ENCODE data around the gene DPEP1.

The DPEP1 gene

DNA sequence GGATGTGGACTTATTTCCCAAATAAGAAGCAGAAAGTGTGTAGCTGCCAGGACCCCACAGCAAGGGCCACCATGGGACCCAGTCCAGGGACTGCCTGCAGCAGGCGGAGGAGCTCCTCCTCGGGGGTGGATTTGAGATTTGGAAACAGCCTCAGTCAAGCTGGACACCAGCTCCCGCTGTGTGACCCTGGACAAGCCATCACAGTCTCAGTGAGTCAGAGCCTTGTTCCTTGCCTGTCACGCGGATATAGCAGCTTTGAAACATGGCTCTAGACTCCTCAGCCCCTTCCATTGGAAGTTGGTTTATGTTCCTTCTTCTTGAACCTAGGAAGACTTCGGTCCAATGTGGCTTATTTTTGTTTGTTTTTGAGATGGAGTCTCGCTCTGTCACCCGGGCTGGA is 12.5 kb upstream of the DPEP1 start:
- Histone ChIP-seq H3K4me1 (ENCODE audit: control insufficient read depth, insufficient read depth, low read length) (no peaks in the 10 kb centered on the region), H3K9me3 (ENCODE audit: control insufficient read depth, insufficient read depth, low read length) (no peaks in the 10 kb centered on the region), H3K27me3 (ENCODE audit: control insufficient read depth, insufficient read depth, low read length) (no peaks in the 10 kb centered on the region), H3K36me3 (ENCODE audit: control insufficient read depth, insufficient read depth, low read length) (peaks cover under 1% of the 10 kb centered on the region; the same call in 1 of the 2 replicates), H3K27ac (ENCODE audit: low read depth, low read length) (no peak overlapping the region), H3K4me3 (ENCODE audit: low read depth, low read length) (no peak overlapping the region), H3K9ac (ENCODE audit: low read depth, low read length) (no peak overlapping the region)

DNA sequence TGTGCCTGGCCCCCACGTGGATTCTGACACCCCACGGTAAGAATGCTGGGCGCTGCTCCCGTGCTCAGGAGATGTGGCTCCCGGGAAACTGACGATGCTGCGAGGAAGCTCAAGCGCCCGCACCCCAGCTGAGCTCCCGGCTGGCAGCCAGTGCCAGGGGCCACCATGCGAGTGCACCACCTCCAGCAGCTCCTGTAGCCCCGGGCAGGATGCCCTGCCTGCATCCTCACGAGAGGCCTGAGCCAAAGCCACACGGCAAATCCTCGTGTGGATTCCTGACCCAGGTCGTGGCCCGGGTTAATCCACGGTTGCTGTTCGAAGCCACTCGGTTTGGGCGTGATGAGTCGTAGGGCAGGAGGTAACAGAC is 11.6 kb upstream of the DPEP1 start:
- no peak overlapping the region for H3K4me3 ChIP-seq (ENCODE audit: low read depth, low read length)
- no peaks in the 10 kb centered on the region for H3K9me3 ChIP-seq (ENCODE audit: control insufficient read depth, insufficient read depth, low read length)
- H3K36me3 ChIP-seq (ENCODE audit: control insufficient read depth, insufficient read depth, low read length): no peaks in the 10 kb centered on the region
- H3K4me1 ChIP-seq (ENCODE audit: control insufficient read depth, insufficient read depth, low read length): no peaks in the 10 kb centered on the region
- no peaks in the 10 kb centered on the region for H3K27me3 ChIP-seq (ENCODE audit: control insufficient read depth, insufficient read depth, low read length)
- peak overlapping the region; percentile 52 for H3K27ac ChIP-seq (ENCODE audit: low read depth, low read length)
- H3K9ac ChIP-seq (ENCODE audit: low read depth, low read length): no peak overlapping the region

DNA sequence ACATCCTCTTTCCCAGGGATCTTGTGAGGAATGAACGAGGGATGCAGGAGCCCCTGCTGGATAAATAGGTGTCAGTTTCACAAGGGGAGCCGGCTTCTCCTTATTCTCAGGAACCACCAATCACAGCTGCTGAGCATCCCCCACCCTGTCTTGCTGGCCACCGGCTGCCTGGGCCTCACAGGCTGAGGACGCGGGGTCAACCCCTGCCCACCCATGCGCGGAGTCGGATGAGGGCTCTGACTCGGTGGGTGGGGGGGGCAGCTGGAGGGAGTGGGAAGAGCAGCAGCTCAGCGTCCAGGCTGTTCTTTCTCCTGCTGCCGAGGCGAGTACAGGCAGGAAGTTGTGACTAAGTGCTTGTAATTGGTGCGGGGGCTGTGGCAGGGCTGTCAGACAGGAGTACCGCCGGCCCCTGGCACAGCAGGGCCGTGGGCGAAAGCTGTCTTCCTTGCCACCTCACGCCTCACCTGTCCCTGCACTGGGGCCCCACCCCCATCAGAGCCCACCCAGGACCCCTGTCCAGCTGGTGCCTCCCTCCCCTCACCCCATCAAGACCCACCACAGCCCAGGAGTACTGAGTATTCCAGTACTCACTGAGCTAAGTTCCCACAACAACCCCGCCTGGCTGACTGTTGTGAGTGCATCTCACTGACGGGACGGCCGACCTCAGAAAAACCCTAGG is 11.0 kb upstream of the DPEP1 start:
- Histone ChIP-seq H3K4me3 (ENCODE audit: low read depth, low read length) (no peak overlapping the region), H3K9ac (ENCODE audit: low read depth, low read length) (no peak overlapping the region), H3K27ac (ENCODE audit: low read depth, low read length) (peak overlapping the region; percentile 52), H3K36me3 (ENCODE audit: control insufficient read depth, insufficient read depth, low read length) (no peaks in the 10 kb centered on the region), H3K4me1 (ENCODE audit: control insufficient read depth, insufficient read depth, low read length) (no peaks in the 10 kb centered on the region), H3K27me3 (ENCODE audit: control insufficient read depth, insufficient read depth, low read length) (no peaks in the 10 kb centered on the region), H3K9me3 (ENCODE audit: control insufficient read depth, insufficient read depth, low read length) (no peaks in the 10 kb centered on the region)

DNA sequence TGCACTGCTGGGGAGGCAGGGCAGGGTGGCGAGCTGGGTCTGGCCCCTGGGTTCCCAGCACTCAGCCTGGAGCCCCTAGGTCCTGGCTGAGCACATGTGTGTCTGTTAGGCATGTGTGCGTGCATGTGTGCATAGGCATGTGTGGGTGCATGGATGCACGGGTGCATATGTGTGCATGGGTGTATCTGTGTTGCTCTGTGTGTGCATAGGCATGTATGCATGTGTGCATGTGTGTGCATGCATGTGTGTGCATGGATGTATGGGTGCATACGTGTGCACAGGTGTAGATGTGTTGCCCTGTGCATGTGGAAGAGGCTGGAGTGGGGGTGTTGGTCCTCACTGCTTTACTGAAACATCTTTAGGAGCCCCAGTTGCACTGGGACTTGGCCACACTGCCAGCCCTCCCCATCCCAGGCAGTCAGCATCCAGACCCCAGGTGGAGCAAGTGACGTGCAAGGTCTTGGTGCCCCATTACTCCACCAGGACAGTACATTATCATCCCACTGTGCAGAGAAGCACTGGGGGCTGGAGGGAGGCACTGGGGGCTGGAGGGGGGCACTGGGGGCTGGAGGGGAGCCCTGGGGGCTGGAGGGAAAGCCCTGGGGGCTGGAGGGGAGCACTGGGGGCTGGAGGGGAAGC is 10.4 kb upstream of the DPEP1 start:
- Histone ChIP-seq H3K4me1 (ENCODE audit: control insufficient read depth, insufficient read depth, low read length) (no peaks in the 10 kb centered on the region), H3K9ac (ENCODE audit: low read depth, low read length) (no peak overlapping the region), H3K36me3 (ENCODE audit: control insufficient read depth, insufficient read depth, low read length) (no peaks in the 10 kb centered on the region), H3K9me3 (ENCODE audit: control insufficient read depth, insufficient read depth, low read length) (no peaks in the 10 kb centered on the region), H3K4me3 (ENCODE audit: low read depth, low read length) (no peak overlapping the region), H3K27me3 (ENCODE audit: control insufficient read depth, insufficient read depth, low read length) (no peaks in the 10 kb centered on the region), H3K27ac (ENCODE audit: low read depth, low read length) (no peak overlapping the region)

DNA sequence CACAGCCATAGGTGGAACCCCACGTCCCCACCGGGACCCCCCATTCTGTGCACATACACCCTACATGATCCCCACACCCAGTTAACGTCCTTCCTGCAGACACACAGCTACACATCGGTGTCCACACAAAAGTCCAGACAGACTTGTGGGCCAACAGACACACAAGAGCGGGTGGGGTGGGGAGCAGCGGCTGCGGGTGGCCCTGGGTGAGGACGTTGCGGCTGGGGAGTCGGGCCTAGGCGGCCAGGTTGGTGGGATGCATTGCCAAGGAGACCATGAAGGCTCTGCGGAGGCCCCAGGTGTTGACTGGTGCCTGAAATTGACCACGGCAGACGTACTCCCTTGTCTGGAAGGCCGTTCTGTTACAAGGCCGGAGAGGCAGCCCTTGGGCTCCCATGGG is 8.7 kb upstream of the DPEP1 start:
- H3K36me3 ChIP-seq (ENCODE audit: control insufficient read depth, insufficient read depth, low read length): no peaks in the 10 kb centered on the region
- H3K9ac ChIP-seq (ENCODE audit: low read depth, low read length): no peak overlapping the region
- no peaks in the 10 kb centered on the region for H3K4me1 ChIP-seq (ENCODE audit: control insufficient read depth, insufficient read depth, low read length)
- no peaks in the 10 kb centered on the region for H3K9me3 ChIP-seq (ENCODE audit: control insufficient read depth, insufficient read depth, low read length)
- H3K27ac ChIP-seq (ENCODE audit: low read depth, low read length): no peak overlapping the region
- no peak overlapping the region for H3K4me3 ChIP-seq (ENCODE audit: low read depth, low read length)
- no peaks in the 10 kb centered on the region for H3K27me3 ChIP-seq (ENCODE audit: control insufficient read depth, insufficient read depth, low read length)

DNA sequence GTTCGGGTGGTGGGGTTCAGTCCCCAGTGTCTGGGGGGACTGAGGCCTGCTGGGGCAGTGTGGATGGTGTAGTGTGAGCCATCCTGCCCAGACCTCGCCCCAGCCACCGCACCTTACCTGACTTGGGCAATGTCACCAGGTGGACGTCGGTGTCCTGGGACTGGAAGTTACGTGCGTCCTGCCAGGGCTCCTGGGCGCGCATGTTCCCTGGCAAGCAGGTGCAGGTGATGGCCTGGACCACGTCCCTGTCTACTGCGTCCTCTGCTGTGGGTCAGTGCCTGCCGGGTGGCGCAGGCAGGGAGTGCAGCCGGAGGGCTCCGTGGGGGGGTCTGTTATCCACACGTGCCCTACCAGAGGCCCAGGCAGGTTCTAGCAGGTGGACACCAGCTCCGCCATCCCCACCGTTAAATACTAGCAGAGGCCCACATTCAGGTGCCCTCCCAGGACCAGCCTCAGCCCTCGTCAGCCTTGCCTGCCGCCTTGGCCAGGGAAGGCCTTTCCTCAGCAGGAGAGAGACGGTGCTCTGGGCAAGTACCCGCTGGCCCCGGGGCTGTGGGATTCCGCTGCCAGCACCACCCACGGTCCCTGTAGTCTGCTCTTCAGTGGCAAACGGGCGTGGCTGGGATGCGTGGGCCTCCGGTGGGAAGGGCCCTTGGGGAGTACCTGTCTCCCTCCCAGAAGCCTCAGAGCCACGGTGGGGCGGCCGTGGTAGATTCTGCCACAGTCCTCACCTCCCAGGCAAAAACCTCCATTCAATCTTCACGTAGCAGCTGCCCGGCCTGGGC is 8.1 kb upstream of the DPEP1 start:
- H3K27ac ChIP-seq (ENCODE audit: low read depth, low read length): no peak overlapping the region
- no peaks in the 10 kb centered on the region for H3K4me1 ChIP-seq (ENCODE audit: control insufficient read depth, insufficient read depth, low read length)
- no peak overlapping the region for H3K4me3 ChIP-seq (ENCODE audit: low read depth, low read length)

DNA sequence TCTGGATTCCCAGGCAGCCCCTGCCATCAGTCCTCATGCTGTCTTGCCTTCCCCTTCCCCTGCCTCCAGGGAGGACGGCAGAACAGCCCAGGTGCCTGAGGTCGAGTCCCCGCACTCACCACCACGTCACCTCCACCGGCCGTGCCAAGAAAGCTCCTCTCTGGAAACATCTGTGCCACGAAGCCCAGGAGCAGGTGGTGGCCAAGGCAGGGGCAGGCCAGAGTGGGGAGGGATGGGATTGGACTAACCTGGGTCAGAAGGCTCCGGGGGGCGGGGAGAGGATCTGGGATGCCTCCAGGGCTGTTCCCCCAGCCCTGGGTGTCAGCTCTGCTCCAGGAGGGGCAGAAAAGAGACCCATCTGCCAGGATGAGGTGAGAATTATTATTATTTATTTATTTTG is 7.4 kb upstream of the DPEP1 start:
- H3K9ac ChIP-seq (ENCODE audit: low read depth, low read length): no peak overlapping the region
- H3K4me3 ChIP-seq (ENCODE audit: low read depth, low read length): no peak overlapping the region
- H3K36me3 ChIP-seq (ENCODE audit: control insufficient read depth, insufficient read depth, low read length): no peaks in the 10 kb centered on the region
- no peaks in the 10 kb centered on the region for H3K4me1 ChIP-seq (ENCODE audit: control insufficient read depth, insufficient read depth, low read length)
- no peaks in the 10 kb centered on the region for H3K9me3 ChIP-seq (ENCODE audit: control insufficient read depth, insufficient read depth, low read length)
- no peak overlapping the region for H3K27ac ChIP-seq (ENCODE audit: low read depth, low read length)
- no peaks in the 10 kb centered on the region for H3K27me3 ChIP-seq (ENCODE audit: control insufficient read depth, insufficient read depth, low read length)

More for the DNA sequence above, 8.1 kb upstream of the DPEP1 start:
- no peaks in the 10 kb centered on the region for H3K9me3 ChIP-seq (ENCODE audit: control insufficient read depth, insufficient read depth, low read length)
- no peak overlapping the region for H3K9ac ChIP-seq (ENCODE audit: low read depth, low read length)
- no peaks in the 10 kb centered on the region for H3K27me3 ChIP-seq (ENCODE audit: control insufficient read depth, insufficient read depth, low read length)
- no peaks in the 10 kb centered on the region for H3K36me3 ChIP-seq (ENCODE audit: control insufficient read depth, insufficient read depth, low read length)

DNA sequence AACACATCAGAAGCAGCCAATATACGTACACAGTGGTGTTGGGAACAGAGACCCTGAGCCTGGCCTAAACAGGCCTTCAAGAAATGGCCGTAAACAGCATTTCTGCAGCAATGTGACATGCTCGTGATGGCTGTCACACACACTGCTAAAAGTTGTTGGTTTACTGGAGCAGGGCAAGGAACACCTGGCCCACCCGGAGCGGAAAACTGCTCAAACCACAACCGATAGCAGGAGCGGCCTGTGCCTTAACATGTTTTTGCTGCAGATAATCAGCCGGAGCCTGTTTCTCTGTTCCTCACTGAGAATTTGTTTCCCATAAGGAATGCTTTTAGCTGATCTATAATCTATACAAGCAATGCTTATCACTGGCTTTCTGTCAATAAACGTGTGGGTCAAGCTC is 6.0 kb upstream of the DPEP1 start:
- Histone ChIP-seq H3K4me1 (ENCODE audit: control insufficient read depth, insufficient read depth, low read length) (no peaks in the 10 kb centered on the region), H3K4me3 (ENCODE audit: low read depth, low read length) (no peak overlapping the region), H3K27ac (ENCODE audit: low read depth, low read length) (no peak overlapping the region)

DNA sequence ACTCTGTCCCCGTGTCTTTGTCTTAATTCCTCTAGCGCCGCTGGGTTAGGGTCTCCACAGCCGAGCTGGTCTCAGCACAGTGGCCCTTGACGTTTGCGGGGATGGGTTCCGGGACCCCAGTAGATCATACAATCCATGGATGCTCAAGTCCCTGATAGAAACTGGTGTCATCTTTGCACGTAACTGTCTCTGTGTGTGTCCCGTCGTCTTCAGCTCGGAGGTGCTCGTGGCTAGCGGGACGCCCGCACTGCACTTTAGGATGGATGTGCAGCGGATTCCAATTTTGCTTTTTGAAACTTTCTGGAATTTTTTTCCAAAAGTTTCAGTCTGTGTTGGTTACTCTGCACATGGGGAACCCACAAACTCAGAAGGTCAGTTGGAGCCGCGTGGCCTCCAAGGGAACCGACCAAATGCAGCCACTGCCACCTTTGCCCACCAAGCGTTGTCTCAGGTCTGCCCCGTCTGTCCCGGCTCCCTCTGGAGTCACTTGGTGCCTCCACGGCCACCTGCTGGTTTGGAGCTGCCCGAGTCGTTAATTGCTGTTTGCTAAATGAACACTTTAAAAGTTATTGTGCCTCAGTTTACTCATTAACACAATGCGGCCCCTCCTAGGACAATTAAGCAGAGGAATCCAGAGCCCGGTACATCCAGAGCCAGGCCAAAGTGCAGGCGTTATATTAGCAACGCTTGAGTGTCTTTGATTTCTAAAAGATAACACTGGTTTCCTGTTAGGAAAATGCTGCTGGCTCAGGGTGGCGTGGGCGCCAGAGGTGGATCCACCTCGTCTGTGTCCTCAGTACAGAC is 5.3 kb upstream of the DPEP1 start:
- Histone ChIP-seq H3K4me3 (ENCODE audit: low read depth, low read length) (no peak overlapping the region), H3K9me3 (ENCODE audit: control insufficient read depth, insufficient read depth, low read length) (no peaks in the 10 kb centered on the region), H3K36me3 (ENCODE audit: control insufficient read depth, insufficient read depth, low read length) (no peaks in the 10 kb centered on the region), H3K9ac (ENCODE audit: low read depth, low read length) (no peak overlapping the region), H3K27me3 (ENCODE audit: control insufficient read depth, insufficient read depth, low read length) (no peaks in the 10 kb centered on the region), H3K4me1 (ENCODE audit: control insufficient read depth, insufficient read depth, low read length) (peaks cover 3% of the 10 kb centered on the region; the same call in 1 of the 2 replicates), H3K27ac (ENCODE audit: low read depth, low read length) (no peak overlapping the region)

More for the DNA sequence above, 6.0 kb upstream of the DPEP1 start:
- H3K9me3 ChIP-seq (ENCODE audit: control insufficient read depth, insufficient read depth, low read length): no peaks in the 10 kb centered on the region
- H3K27me3 ChIP-seq (ENCODE audit: control insufficient read depth, insufficient read depth, low read length): no peaks in the 10 kb centered on the region
- H3K36me3 ChIP-seq (ENCODE audit: control insufficient read depth, insufficient read depth, low read length): no peaks in the 10 kb centered on the region
- H3K9ac ChIP-seq (ENCODE audit: low read depth, low read length): no peak overlapping the region

DNA sequence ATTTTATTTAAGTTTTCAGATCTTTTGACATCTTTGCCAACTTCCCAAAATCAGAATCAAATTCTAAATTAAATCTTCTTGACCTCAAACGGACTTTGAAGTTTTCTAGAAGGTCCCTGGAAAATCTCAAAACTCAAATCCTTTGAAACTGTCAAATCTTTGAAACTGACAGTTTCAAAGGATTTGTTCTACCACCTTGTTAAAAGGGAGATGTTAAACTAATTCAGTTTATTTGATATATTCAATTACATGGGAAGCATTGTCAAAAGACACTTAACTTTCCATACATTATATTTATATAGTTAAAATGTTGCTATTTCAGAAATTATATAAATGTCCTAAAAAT is 3.4 kb upstream of the DPEP1 start:
- Histone ChIP-seq H3K4me1 (ENCODE audit: control insufficient read depth, insufficient read depth, low read length) (peaks cover 5% of the 10 kb centered on the region; the same call in 1 of the 2 replicates), H3K9ac (ENCODE audit: low read depth, low read length) (no peak overlapping the region), H3K27me3 (ENCODE audit: control insufficient read depth, insufficient read depth, low read length) (no peaks in the 10 kb centered on the region), H3K4me3 (ENCODE audit: low read depth, low read length) (no peak overlapping the region), H3K27ac (ENCODE audit: low read depth, low read length) (no peak overlapping the region), H3K36me3 (ENCODE audit: control insufficient read depth, insufficient read depth, low read length) (no peaks in the 10 kb centered on the region), H3K9me3 (ENCODE audit: control insufficient read depth, insufficient read depth, low read length) (no peaks in the 10 kb centered on the region)

Data from HUES48 (cell line).